Naive thymus-derived CD8-positive, alpha-beta T cell (primary cell): ENCODE results near the gene TECPR1. TPM values are rescaled to one million over a fixed set of nuclear protein-coding genes. Genes with fewer than 3 reads are reported as not detected.

ENCODE experiments used
- ATAC-seq, 2 donors: fragments of 150-1000 bp; cut with Tn5 transposase in 1 of 2; sonication (Bioruptor Pico), chemical (Tn5 transposase) in 1 of 2; 1 replicate in 1 of 2; 2 replicates in 1 of 2; pipeline ENCODE4 v1.10.0; 2021; ENCODE audit warnings: mild to moderate bottlenecking in 2 of 2, moderate library complexity in 2 of 2
- POLR2A ChIA-PET: fragments of 350-600 bp; sonication (Branson Sonifier 250); formaldehyde crosslinking; loops from one replicate; lab custom pipeline; 2021; ENCODE audit warnings: antibody characterized with exemption; lab: Charles Lee
- DNase-seq, 10 donors: peaks; one replicate each; pipeline versions ENCODE4 v3.0.0 to v3.0.0-alpha.2; 2020 to 2022
- H3K27ac Mint-ChIP-seq, 10 donors: one replicate each; pipeline ENCODE4 v1.8.0; 2020 to 2022; ENCODE audit warnings: mild to moderate bottlenecking in 10 of 10, mixed read lengths in 10 of 10, moderate library complexity in 4 of 10, inconsistent platforms in 1 of 10
- H3K27me3 Mint-ChIP-seq, 5 donors: one replicate each; pipeline ENCODE4 v1.8.0; 2021 to 2022; ENCODE audit warnings: mixed read lengths in 5 of 5
- H3K36me3 Mint-ChIP-seq, 3 donors: one replicate each; pipeline ENCODE4 v1.8.0; 2020 to 2022; ENCODE audit warnings: mixed read lengths in 3 of 3, mild to moderate bottlenecking in 2 of 3, inconsistent platforms in 1 of 3
- H3K4me1 Mint-ChIP-seq, 4 donors: one replicate each; pipeline ENCODE4 v1.8.0; 2021 to 2022; ENCODE audit warnings: mixed read lengths in 4 of 4
- H3K4me3 Mint-ChIP-seq, 10 donors: one replicate each; pipeline ENCODE4 v1.8.0; 2020 to 2022; ENCODE audit warnings: mild to moderate bottlenecking in 10 of 10, mixed read lengths in 10 of 10, moderate library complexity in 6 of 10, inconsistent platforms in 1 of 10
- H3K9me3 Mint-ChIP-seq, 9 donors: one replicate each; pipeline ENCODE4 v1.8.0; 2020 to 2022; ENCODE audit warnings: mixed read lengths in 9 of 9, mild to moderate bottlenecking in 3 of 9, inconsistent platforms in 1 of 9, moderate library complexity in 1 of 9
- polyA plus RNA-seq, 3 donors: library from polyadenylated mRNA; unstranded; fragments of 300-500 nt; fragmentation: Illumina TruSeq; gene quantifications; one replicate each; pipeline ENCODE4 v1.2.3, GENCODE V29; 2021
- total RNA-seq, 8 experiments: library from RNA in 2 of 8; stranded (reverse) in 2 of 8; gene quantifications; one replicate each; pipeline ENCODE4 v1.2.3 and lab custom pipeline; 2021 to 2026

TECPR1 gene
- 100 to 1,000 TPM; 174 to 181 TPM for total RNA-seq
- 10 to 100 TPM; 18.5 to 40.2 (median 26.1) TPM for polyA plus RNA-seq
- 74.5 to 241 (median 212) reads per million in 6 experiments for total RNA-seq (lab: John Stamatoyannopoulos, UW)

DNA sequence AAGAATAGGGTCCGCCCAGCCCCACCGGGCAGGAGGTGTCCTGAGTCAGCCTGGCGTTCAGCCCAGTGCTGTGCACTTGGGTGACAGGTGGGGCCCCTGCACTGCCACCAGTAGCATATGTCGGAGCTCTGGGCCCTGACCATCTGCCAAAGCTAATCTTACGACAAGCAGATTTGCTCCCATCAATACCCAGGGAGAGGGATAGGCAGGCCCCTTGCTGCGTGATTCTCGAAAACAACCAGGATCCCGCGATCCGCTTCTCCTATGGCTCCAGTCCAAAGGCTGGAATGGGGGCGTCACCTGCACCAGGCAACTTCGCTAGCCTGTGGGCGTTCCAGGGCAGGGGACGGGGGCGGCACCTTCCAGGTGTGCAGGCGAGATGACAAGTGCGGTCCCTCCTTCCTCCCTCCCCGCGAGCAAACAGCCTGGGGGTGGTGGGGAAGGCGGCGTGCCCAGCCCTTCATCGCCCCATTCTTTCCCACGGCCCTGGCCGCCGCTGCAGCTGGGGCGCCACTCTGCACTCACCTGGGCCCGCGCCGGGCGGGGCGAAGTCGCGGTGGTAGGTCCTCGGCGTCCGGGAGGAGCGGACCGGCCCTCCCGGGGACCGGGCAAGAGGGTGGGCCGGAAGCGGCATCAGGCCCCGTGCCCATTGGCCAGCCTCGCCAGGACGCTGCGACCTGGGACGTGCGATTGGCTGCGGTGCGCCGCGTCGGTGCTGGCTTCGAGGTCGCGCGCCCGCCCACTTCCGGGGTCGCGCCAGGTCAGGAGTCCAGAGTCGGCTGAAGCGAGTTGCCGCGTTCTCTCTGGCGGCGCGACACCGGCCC lies at the start of gene TECPR1:
TECPR1 (minus strand) TSS at position 632 of the 824 bp plus-strand sequence. CDS start 6,086 bp downstream, outside the sequence.
- POLR2A ChIA-PET: interaction anchor here (0.7 to 6.4 kb wide), 16 partner anchors 8 to 1253 kb away, joined by 3 to 84 read pairs (median 6); partner anchors contain the start of genes BAIAP2L1, BHLHA15, BRI3 and TRRAP
- Mint-ChIP-seq H3K9me3 (no peaks in the 10 kb centered on the region), H3K4me1 (peaks cover 26 to 73% (median 70%) of the 10 kb centered on the region in 4 donors), H3K27ac (peak within 1 kb of the TSS; percentile 93 to 100 (median 98)), H3K36me3 (peaks cover 0 to 36% (median 12%) of the 10 kb centered on the region in 3 donors), H3K27me3 (no peaks in the 10 kb centered on the region), H3K4me3 (peak within 1 kb of the TSS; percentile 87 to 97 (median 96))
- peak; percentile 69 to 82 for ATAC-seq
- peak; percentile 75 to 94 (median 86) for DNase-seq

- Mint-ChIP-seq H3K4me3 (no peak overlapping the region), H3K27ac (no peak overlapping the region), H3K4me1 (peaks cover 0 to 9% (median under 1%) of the 10 kb centered on the region in 4 donors), H3K27me3 (no peaks in the 10 kb centered on the region), H3K9me3 (peaks cover 0 to 2% (median 0%) of the 10 kb centered on the region in 9 donors), H3K36me3 (no peaks in the 10 kb centered on the region)
- no peak for DNase-seq
- POLR2A ChIA-PET: no interaction called here
- ATAC-seq: no peak
Observed at GRCh38 chr7:98300595-98301372, 48.8 kb upstream of the TECPR1 start.

DNA sequence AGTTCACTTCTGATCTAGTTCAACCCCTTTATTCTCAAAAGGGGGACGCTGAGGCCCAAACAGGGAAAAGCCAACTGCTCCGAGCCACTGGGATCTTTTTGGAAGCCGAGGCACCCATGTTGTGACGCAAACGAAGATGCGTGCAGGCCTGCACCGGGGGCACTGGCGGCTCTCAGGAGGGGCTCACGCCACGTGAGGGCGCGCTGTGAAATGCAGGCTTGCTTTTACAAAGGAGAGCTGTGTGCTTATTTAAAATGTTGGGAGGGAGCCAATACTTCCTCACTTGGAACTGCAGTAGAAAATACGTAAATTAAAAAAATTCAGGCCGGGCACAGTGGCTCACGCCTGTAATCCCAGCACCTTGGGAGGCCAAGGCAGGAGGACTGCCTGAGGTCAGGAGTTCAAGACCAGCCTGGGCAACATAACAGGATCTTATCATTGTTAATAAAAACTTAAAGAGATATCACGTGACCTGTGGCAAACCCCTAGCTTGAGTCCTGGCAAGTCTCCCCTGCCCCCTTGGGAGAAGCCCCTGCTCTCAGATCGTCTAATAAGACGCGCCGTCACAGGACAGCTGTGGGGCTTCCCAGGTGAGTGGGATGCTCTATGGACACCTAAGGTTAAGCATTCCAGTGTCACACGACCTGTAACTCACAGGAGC lies 45.7 kb upstream of the TECPR1 start:
- peaks cover 0 to 8% (median 0%) of the 10 kb centered on the region in 4 donors for H3K4me1 Mint-ChIP-seq
- peaks cover 0 to 2% (median 0%) of the 10 kb centered on the region in 9 donors for H3K9me3 Mint-ChIP-seq
- H3K27me3 Mint-ChIP-seq: no peaks in the 10 kb centered on the region
- peak overlapping the region in 1 of 10 donors; percentile 38 for H3K27ac Mint-ChIP-seq
- DNase-seq (no peak), ATAC-seq (no peak)
- POLR2A ChIA-PET: no interaction called here
- peaks cover 0 to 3% (median 0%) of the 10 kb centered on the region in 3 donors for H3K36me3 Mint-ChIP-seq
- no peak overlapping the region for H3K4me3 Mint-ChIP-seq

DNA sequence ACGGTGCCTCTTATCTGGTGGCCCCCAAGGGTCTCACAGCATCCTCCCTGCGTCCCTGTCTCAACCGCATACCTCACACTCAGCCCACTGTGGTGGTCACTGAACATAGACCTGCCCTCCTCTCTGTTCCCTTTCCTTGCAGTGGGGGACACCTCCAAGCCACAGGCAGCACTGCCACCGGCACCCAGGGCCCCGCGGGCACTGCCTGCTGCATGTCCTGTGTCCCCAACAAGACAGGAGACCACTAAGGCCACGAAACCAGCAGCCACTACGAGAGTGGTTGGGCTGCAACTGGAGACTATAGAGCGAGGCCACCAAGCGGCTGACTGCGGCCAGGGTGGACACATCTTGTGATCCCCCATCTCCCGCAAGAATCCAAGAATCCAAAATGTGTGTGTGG lies 44.8 kb upstream of the TECPR1 start:
- POLR2A ChIA-PET: no interaction called here
- no peak overlapping the region for H3K27ac Mint-ChIP-seq

DNA sequence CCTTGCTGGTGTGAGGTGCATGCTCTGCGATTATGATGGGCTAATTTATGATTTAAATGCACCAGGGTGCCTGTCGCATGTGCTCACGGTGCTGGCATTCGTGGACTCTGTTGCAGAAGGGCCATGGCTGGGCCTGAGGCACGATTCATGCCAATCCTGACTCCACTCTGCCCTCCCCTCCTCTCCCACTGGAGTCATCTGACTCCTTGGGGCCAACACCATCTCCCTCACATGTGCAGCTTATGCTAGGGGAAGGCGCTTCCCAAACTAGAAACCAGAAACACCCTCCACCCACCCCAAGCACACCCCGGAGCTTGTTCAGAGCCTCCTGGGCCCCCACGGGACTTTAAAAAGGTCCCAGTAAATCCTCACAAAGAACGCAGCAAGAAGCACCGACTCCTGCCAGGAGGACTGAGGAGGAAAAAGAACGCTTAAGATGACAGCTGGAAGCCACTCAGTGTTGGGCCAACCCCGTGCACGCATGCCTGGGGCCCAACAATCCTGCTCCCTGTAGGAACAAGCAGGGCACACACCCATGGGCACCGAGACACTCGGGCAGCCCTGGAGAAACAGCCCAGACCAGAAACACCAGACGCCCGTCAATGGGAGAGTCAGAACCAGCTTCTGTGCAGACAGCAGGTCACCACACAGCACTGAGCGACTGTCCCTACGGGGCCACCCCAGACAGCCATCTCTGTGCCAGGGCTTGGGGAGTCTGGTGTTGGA lies 43.6 kb upstream of the TECPR1 start:
- no peak for ATAC-seq
- DNase-seq: no peak
- Mint-ChIP-seq H3K27ac (peak overlapping the region in 1 of 10 donors; percentile 33), H3K4me1 (peaks cover 0 to 2% (median under 1%) of the 10 kb centered on the region in 4 donors), H3K9me3 (peaks cover 0 to 2% (median 0%) of the 10 kb centered on the region in 9 donors), H3K36me3 (peaks cover 0 to 8% (median 0%) of the 10 kb centered on the region in 3 donors), H3K27me3 (no peaks in the 10 kb centered on the region), H3K4me3 (no peak overlapping the region)
- POLR2A ChIA-PET: no interaction called here

More for the DNA sequence above, 44.8 kb upstream of the TECPR1 start:
- ATAC-seq: no peak
- Mint-ChIP-seq H3K27me3 (no peaks in the 10 kb centered on the region), H3K9me3 (peaks cover 0 to 2% (median 0%) of the 10 kb centered on the region in 9 donors), H3K36me3 (peaks cover 0 to 8% (median 0%) of the 10 kb centered on the region in 3 donors), H3K4me3 (no peak overlapping the region), H3K4me1 (peaks cover 0 to 5% (median 0%) of the 10 kb centered on the region in 4 donors)
- DNase-seq: no peak

- Mint-ChIP-seq H3K4me1 (peaks cover 0 to 2% (median under 1%) of the 10 kb centered on the region in 4 donors), H3K27me3 (no peaks in the 10 kb centered on the region), H3K36me3 (peaks cover 0 to 8% (median 0%) of the 10 kb centered on the region in 3 donors), H3K4me3 (no peak overlapping the region), H3K27ac (peak overlapping the region in 1 of 10 donors; percentile 22), H3K9me3 (no peaks in the 10 kb centered on the region)
- peak in 3 of 10 donors; percentile 12 to 27 (median 25) for DNase-seq
- POLR2A ChIA-PET: no interaction called here
- ATAC-seq: peak; percentile 49 to 56
Observed at GRCh38 chr7:98294798-98295382, 42.9 kb upstream of the TECPR1 start.

DNA sequence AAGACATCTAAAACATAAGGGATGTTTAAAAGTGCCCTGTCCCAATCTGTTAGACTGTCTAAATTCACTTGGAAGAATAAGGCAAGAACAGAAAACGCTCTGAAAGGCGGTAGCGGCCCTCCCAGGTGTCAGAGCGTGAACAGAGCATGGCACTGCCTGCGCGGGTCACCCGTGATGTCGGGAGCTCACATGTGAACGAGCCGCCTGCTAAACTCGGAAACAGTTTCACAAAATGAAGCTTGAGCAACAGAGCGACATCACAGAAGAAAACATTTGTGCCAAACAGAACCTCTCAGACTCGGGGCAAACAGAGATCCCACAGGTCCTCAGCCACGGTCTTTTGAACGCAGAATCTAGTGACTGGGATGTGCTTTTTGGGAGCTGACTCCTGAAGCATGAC lies 42.3 kb upstream of the TECPR1 start:
- no peak for DNase-seq
- ATAC-seq: no peak
- no peak overlapping the region for H3K4me3 Mint-ChIP-seq
- peaks cover 0 to 8% (median 0%) of the 10 kb centered on the region in 3 donors for H3K36me3 Mint-ChIP-seq
- peak overlapping the region in 1 of 10 donors; percentile 22 for H3K27ac Mint-ChIP-seq
- H3K9me3 Mint-ChIP-seq: no peaks in the 10 kb centered on the region
- H3K4me1 Mint-ChIP-seq: peaks cover 0 to 3% (median 2%) of the 10 kb centered on the region in 4 donors
- H3K27me3 Mint-ChIP-seq: no peaks in the 10 kb centered on the region
- POLR2A ChIA-PET: no interaction called here

DNA sequence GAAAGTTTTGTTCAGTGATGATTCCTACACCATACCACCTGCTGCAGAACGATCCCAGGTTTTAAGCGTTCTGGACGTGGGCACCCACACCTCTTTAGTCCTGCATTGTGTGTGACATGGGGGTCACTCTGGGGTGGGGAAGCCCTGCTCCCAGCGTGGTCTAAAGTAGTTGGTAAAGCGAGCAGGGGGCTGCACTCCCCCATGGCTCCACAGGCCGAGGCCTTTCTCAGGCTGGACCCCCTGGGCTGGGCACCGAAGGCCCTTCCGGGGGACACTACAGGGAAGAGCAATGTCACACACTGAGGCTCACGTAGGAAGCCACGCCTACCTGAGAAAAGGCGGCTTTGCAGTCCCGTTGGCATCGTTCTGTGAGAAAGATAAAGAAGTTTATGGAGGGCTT lies 41.7 kb upstream of the TECPR1 start:
- H3K27me3 Mint-ChIP-seq: no peaks in the 10 kb centered on the region
- H3K9me3 Mint-ChIP-seq: no peaks in the 10 kb centered on the region
- H3K36me3 Mint-ChIP-seq: peaks cover 0 to 10% (median 0%) of the 10 kb centered on the region in 3 donors
- POLR2A ChIA-PET: no interaction called here
- H3K4me3 Mint-ChIP-seq: no peak overlapping the region
- H3K4me1 Mint-ChIP-seq: peaks cover 0 to 3% (median 2%) of the 10 kb centered on the region in 4 donors
- ATAC-seq (no peak), DNase-seq (no peak)
- no peak overlapping the region for H3K27ac Mint-ChIP-seq

- Mint-ChIP-seq H3K36me3 (peaks cover 0 to 13% (median 0%) of the 10 kb centered on the region in 3 donors), H3K27me3 (no peaks in the 10 kb centered on the region), H3K4me1 (peaks cover 0 to 7% (median 4%) of the 10 kb centered on the region in 4 donors), H3K27ac (no peak overlapping the region), H3K4me3 (no peak overlapping the region), H3K9me3 (no peaks in the 10 kb centered on the region)
- POLR2A ChIA-PET: no interaction called here
- DNase-seq: no peak
- ATAC-seq: no peak
Observed at GRCh38 chr7:98293265-98293664, 41.2 kb upstream of the TECPR1 start.

DNA sequence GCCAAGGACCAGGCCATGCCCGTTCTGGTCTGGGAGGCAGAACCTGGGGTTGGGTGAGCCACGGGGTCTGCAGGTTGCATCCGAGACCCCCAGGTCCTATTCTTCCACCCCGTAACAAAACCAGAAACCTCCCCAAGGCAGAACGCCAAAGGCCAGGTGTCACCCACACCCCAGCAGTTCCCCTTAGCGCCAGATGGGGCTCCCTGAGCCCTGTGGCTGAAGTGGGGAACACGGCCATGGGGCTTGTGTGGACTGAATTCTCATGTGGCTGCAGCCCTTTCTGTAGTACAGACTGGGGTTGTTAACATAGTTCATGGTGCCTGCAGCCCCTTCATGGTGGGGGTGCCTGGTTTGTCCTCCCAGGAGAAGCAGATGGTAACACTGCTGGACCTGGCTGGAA lies 39.7 kb upstream of the TECPR1 start:
- POLR2A ChIA-PET: no interaction called here
- no peak overlapping the region for H3K4me3 Mint-ChIP-seq
- H3K27ac Mint-ChIP-seq: no peak overlapping the region
- no peak for DNase-seq
- H3K36me3 Mint-ChIP-seq: peaks cover 0 to 13% (median 0%) of the 10 kb centered on the region in 3 donors
- no peaks in the 10 kb centered on the region for H3K27me3 Mint-ChIP-seq
- ATAC-seq: peak in 1 of 2 donors; percentile 43
- H3K4me1 Mint-ChIP-seq: peaks cover 3 to 9% (median 7%) of the 10 kb centered on the region in 4 donors
- H3K9me3 Mint-ChIP-seq: no peaks in the 10 kb centered on the region

- Mint-ChIP-seq H3K4me3 (no peak overlapping the region), H3K9me3 (no peaks in the 10 kb centered on the region), H3K27ac (peak overlapping the region in 2 of 10 donors; percentile 8 to 37), H3K27me3 (no peaks in the 10 kb centered on the region), H3K4me1 (peaks cover 8 to 24% (median 19%) of the 10 kb centered on the region in 4 donors), H3K36me3 (peaks cover 0 to 13% (median 0%) of the 10 kb centered on the region in 3 donors)
- POLR2A ChIA-PET: no interaction called here
- ATAC-seq: no peak
- DNase-seq: no peak
Observed at GRCh38 chr7:98289333-98289875, 37.4 kb upstream of the TECPR1 start.
